ENCODE results near the gene DUS3L.
A peak's percentile ranks its signal among the peaks of the same experiment; 100 is the strongest.

The DUS3L gene

GRCh38 chr19:5790559-5791520 lies at the start of gene DUS3L:
Gene DUS3L, minus strand, starts transcription at chr19:5791163. Its CDS starts 22 bp downstream, at chr19:5791141.
- no peak for TF ChIP-seq GATA3 (IDR thresholded peaks at IDR 0.05; ENCODE audit: low read depth, low read length)
- 0 out of 2 replicates have a peak, but pooled peaks have one; percentile 4 for TF ChIP-seq GATA2 (IDR thresholded peaks at IDR 0.05; ENCODE audit: low read depth, low read length)

GRCh38 chr19:5839065-5840017 lies 48.4 kb upstream of the DUS3L start, which contains the start of gene FUT6:
Gene FUT6, minus strand, starts transcription at chr19:5839702. Its CDS starts 7,135 bp downstream, at chr19:5832567.
- TF ChIP-seq GATA2 (IDR thresholded peaks at IDR 0.05; ENCODE audit: low read depth, low read length) = no peak
- no peak for TF ChIP-seq GATA3 (IDR thresholded peaks at IDR 0.05; ENCODE audit: low read depth, low read length)

- TF ChIP-seq GATA2 (IDR thresholded peaks at IDR 0.05; ENCODE audit: low read depth, low read length) = no peak
- TF ChIP-seq GATA3 (IDR thresholded peaks at IDR 0.05; ENCODE audit: low read depth, low read length) = no peak
Measured at GRCh38 chr19:5838353-5839064, 47.5 kb upstream of the DUS3L start.

- no peak for TF ChIP-seq GATA3 (IDR thresholded peaks at IDR 0.05; ENCODE audit: low read depth, low read length)
- no peak for TF ChIP-seq GATA2 (IDR thresholded peaks at IDR 0.05; ENCODE audit: low read depth, low read length)
Measured at GRCh38 chr19:5837761-5838352, 46.9 kb upstream of the DUS3L start.

- no peak for TF ChIP-seq GATA2 (IDR thresholded peaks at IDR 0.05; ENCODE audit: low read depth, low read length)
- no peak for TF ChIP-seq GATA3 (IDR thresholded peaks at IDR 0.05; ENCODE audit: low read depth, low read length)
Measured at GRCh38 chr19:5832527-5833216, 41.7 kb upstream of the DUS3L start.

GRCh38 chr19:5832061-5832460 lies 41.1 kb upstream of the DUS3L start:
- no peak for TF ChIP-seq GATA2 (IDR thresholded peaks at IDR 0.05; ENCODE audit: low read depth, low read length)
- TF ChIP-seq GATA3 (IDR thresholded peaks at IDR 0.05; ENCODE audit: low read depth, low read length) = no peak

- TF ChIP-seq GATA2 (IDR thresholded peaks at IDR 0.05; ENCODE audit: low read depth, low read length) (no peak), GATA3 (IDR thresholded peaks at IDR 0.05; ENCODE audit: low read depth, low read length) (no peak)
Measured at GRCh38 chr19:5831159-5831558, 40.2 kb upstream of the DUS3L start.

- no peak for TF ChIP-seq GATA2 (IDR thresholded peaks at IDR 0.05; ENCODE audit: low read depth, low read length)
- no peak for TF ChIP-seq GATA3 (IDR thresholded peaks at IDR 0.05; ENCODE audit: low read depth, low read length)
Measured at GRCh38 chr19:5829567-5830310, 38.8 kb upstream of the DUS3L start.

- TF ChIP-seq GATA2 (IDR thresholded peaks at IDR 0.05; ENCODE audit: low read depth, low read length) = no peak
- no peak for TF ChIP-seq GATA3 (IDR thresholded peaks at IDR 0.05; ENCODE audit: low read depth, low read length)
Measured at GRCh38 chr19:5828661-5829566, 38.0 kb upstream of the DUS3L start.

- TF ChIP-seq GATA3 (IDR thresholded peaks at IDR 0.05; ENCODE audit: low read depth, low read length) (no peak), GATA2 (IDR thresholded peaks at IDR 0.05; ENCODE audit: low read depth, low read length) (peak; percentile 56; the same call in 1 of the 2 replicates)
Measured at GRCh38 chr19:5827891-5828660, 37.1 kb upstream of the DUS3L start.
